ENCODE data around the gene RPL26. TPM values are rescaled to one million over a fixed set of nuclear protein-coding genes. Genes with fewer than 3 reads are reported as not detected.

The RPL26 gene
- 3,396 and 4,896 TPM in 2 replicates for total RNA-seq

DNA sequence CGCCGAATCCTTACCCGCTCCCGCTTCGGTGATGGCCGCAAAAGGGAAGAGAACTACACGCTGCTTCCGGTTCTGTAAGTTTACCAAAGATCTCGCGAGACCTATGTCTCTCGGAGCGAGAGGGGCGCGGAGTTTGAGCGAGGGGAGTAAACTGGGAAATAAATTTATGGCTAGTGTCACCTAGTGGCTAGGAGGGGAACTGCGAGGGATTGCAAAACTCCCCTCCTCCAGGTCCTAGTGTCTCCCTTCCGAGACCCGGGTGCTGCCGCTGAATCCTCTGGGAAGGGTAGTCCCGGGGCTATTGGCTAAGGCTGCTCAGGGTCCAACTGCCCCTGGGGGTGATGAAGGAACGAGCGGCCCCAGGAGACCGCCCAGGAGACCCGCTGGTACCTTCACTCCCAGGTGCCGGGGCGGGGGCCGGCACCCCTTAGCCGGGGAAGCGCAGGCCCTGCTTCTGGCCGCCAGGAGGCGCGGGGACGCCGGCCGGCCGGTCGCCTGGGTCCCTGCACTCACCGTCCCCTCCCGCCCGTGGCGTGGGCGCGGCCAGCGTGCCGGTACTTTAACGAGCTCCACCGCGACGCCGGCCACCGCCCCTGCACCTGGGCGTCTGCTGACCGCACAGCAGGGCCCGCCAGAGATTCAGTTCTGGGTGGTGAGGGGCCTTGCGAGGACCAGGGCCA, at the start of gene RPL26:
Gene RPL26 (minus strand): TSS at position 51 of the 680 bp plus-strand sequence. CDS start 883 bp downstream, outside the sequence.

DNA sequence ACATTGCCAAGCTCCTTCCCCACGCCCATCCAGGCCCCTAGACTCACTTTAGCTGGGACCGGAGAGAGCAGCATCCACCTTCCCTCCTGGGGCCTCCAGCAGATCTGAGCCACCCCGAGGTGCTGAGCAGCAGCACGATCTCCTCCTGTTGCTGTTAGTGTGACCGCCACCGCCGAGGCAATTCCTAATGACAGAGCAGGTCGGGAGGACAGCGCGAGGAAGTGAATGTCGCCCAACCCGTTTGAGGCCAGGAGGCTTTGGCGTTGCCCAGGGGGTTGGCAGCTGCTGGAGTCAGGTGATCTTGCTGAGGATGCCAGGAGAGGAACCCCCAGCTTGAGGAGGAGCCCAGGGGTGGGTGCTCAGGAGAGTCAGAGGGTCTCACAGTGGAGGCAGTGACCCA, 14.6 kb upstream of the RPL26 start, which contains the start of gene RNF222:
Gene RNF222 (minus strand): TSS at position 192 of the 400 bp plus-strand sequence. CDS start 4,366 bp downstream, outside the sequence.

GRCh38 chr17:8376271-8377067, 6.5 kb downstream of the RPL26 start, which contains the start of gene KRABD2:
KRABD2 (minus strand) TSS chr17:8376704.

DNA sequence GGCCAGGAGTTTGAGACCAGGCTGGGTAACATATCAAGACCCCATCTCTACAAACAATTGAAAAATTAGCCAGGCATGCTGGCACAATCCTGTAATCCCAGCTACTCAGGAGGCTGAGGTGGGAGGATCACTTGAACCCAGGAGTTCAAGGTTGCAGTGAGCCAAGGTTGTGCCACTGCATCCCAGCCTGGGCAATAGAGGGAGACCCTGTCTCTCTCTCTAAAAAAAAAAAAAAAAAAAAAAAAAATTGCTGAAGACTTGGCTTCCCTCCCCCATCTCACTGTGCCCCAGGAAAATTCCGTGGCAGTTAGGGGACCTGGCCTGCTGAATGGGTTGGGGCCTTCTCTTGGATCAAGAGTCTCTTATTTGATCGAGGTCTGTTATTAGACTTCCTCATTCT, 43.5 kb downstream of the RPL26 start, which contains the start of gene ODF4:
Gene ODF4 (plus strand): TSS at position 301 of the 400 bp plus-strand sequence. CDS start 212 bp downstream, outside the sequence.

Other genes starting within 250 kb of the RPL26 start
- gene PER1, start 230.8 kb downstream of the RPL26 start, total RNA-seq: 47.4 and 70.4 TPM in 2 replicates
- gene VAMP2, start 220.2 kb downstream of the RPL26 start, total RNA-seq: 3.3 and 5.9 TPM in 2 replicates
- 41.7 and 46.1 TPM in 2 replicates for gene TMEM107, start 206.8 kb downstream of the RPL26 start, total RNA-seq
- gene BORCS6, start 193.0 kb downstream of the RPL26 start, total RNA-seq: 13.0 and 16.8 TPM in 2 replicates
- 58.2 and 59.1 TPM in 2 replicates for gene AURKB, start 172.6 kb downstream of the RPL26 start, total RNA-seq
- 9.0 and 11.6 TPM in 2 replicates for gene CTC1, start 135.1 kb downstream of the RPL26 start, total RNA-seq
- gene PFAS, start 133.9 kb downstream of the RPL26 start, total RNA-seq: 27.0 and 28.1 TPM in 2 replicates
- gene RANGRF, start 94.5 kb downstream of the RPL26 start, total RNA-seq: 23.9 and 24.3 TPM in 2 replicates
- gene SLC25A35, start 87.8 kb downstream of the RPL26 start, total RNA-seq: 0.78 and 0.93 TPM in 2 replicates
- not detected in 2 replicates for gene ARHGEF15, start 73.0 kb downstream of the RPL26 start, total RNA-seq
- not detected in 2 replicates for gene ODF4, start 43.4 kb downstream of the RPL26 start, total RNA-seq
- 1.4 and 2.2 TPM in 2 replicates for gene RNF222, start 14.6 kb upstream of the RPL26 start, total RNA-seq
- gene NDEL1, start 52.7 kb upstream of the RPL26 start, total RNA-seq: 40.9 and 42.5 TPM in 2 replicates
- gene MYH10, start 247.5 kb upstream of the RPL26 start, total RNA-seq: 53.5 and 68.9 TPM in 2 replicates

All from airway epithelial cell (primary cell).